Ovary (tissue), 3 donors: ENCODE results near the gene ANO10.

Experiments used
- CTCF ChIP-seq, 3 donors: fragments of 450-650 bp in 2 of 3; fragments of 200-600 bp in 1 of 3; IDR thresholded peaks; one replicate each; pipeline versions ENCODE4 v1.5.1 to v1.8.0; 2016 to 2022; ENCODE audit warnings: antibody characterized with exemption in 3 of 3, mild to moderate bottlenecking in 1 of 3
- EP300 ChIP-seq: sonication (generic); formaldehyde crosslinking; IDR thresholded peaks from one replicate; pipeline ENCODE4 v1.6.1; 2017; ENCODE audit warnings: antibody characterized with exemption
- POLR2A ChIP-seq: fragments of 450-650 bp; IDR thresholded peaks from one replicate; pipeline ENCODE4 v1.6.1; 2017; ENCODE audit warnings: antibody characterized with exemption, mild to moderate bottlenecking, moderate library complexity
- donor health status: DM: no; HTN: no; CAD: no.

- no peak for TF ChIP-seq CTCF (IDR thresholded peaks at IDR 0.05)
- no peak for TF ChIP-seq POLR2A
- TF ChIP-seq EP300: no peak
These were observed 106.4 kb downstream of the ANO10 start for GRCh38 chr3:43515208-43515917.
